ENCODE measurements around the gene SUMO2. TPM values are rescaled to one million over a fixed set of nuclear protein-coding genes. Genes with fewer than 3 reads are reported as not detected.

Gene SUMO2
- total and polyA plus RNA-seq, 2 of the 13 experiments (the other 11 are each of a cell fraction or from before 2014, with no cell fraction given): 337 to 553 TPM

GRCh38 chr17:75153780-75154194 lies 29.0 kb downstream of the SUMO2 start (continued):
- TF ChIP-seq SNAPC4 (CRISPR knock-in tag; IDR thresholded peaks at IDR 0.05) (no peak), HNRNPK (IDR thresholded peaks at IDR 0.05; ENCODE audit: low read depth, low read length, poor library complexity, severe bottlenecking) (no peak), THAP8 (CRISPR knock-in tag; IDR thresholded peaks at IDR 0.05; ENCODE audit: borderline replicate concordance) (no peak), NR2F1 (CRISPR knock-in tag; IDR thresholded peaks at IDR 0.05) (no peak), FOXK1 (CRISPR knock-in tag; IDR thresholded peaks at IDR 0.05; ENCODE audit: borderline replicate concordance, low read depth) (no peak), MTF1 (CRISPR knock-in tag; IDR thresholded peaks at IDR 0.05) (no peak), TAF1 (CRISPR knock-in tag; IDR thresholded peaks at IDR 0.05) (no peak), SMARCC2 (IDR thresholded peaks at IDR 0.05) (no peak), NR2F6 (IDR thresholded peaks at IDR 0.05) (no peak), NR2F6 (CRISPR knock-in tag; IDR thresholded peaks at IDR 0.05) (no peak), RELA (CRISPR knock-in tag; IDR thresholded peaks at IDR 0.05) (no peak), MTF2 (CRISPR knock-in tag; IDR thresholded peaks at IDR 0.05; ENCODE audit: borderline replicate concordance) (no peak), CEBPG (CRISPR knock-in tag; IDR thresholded peaks at IDR 0.05) (no peak), ZNF484 (CRISPR knock-in tag; IDR thresholded peaks at IDR 0.05; ENCODE audit: borderline replicate concordance, low read depth) (no peak), HCFC1 (IDR thresholded peaks at IDR 0.05; ENCODE audit: low read depth, low read length) (no peak), REL (CRISPR knock-in tag; conservative IDR thresholded peaks at IDR 0.05) (peak; percentile 51; the same call in 1 of the 2 replicates), ZNF780A (CRISPR knock-in tag; IDR thresholded peaks at IDR 0.05) (no peak), PHF8 (CRISPR knock-in tag; IDR thresholded peaks at IDR 0.05) (peak; percentile 21; the same call in 1 of the 2 replicates), ZNF124 (CRISPR knock-in tag; IDR thresholded peaks at IDR 0.05) (no peak), NFKB2 (CRISPR knock-in tag; IDR thresholded peaks at IDR 0.05; ENCODE audit: borderline replicate concordance) (no peak), ZNF703 (CRISPR knock-in tag; IDR thresholded peaks at IDR 0.05; ENCODE audit: borderline replicate concordance) (0 out of 2 replicates have a peak, but pooled peaks have one; percentile 47)
- TF ChIP-seq, protein P1, sequence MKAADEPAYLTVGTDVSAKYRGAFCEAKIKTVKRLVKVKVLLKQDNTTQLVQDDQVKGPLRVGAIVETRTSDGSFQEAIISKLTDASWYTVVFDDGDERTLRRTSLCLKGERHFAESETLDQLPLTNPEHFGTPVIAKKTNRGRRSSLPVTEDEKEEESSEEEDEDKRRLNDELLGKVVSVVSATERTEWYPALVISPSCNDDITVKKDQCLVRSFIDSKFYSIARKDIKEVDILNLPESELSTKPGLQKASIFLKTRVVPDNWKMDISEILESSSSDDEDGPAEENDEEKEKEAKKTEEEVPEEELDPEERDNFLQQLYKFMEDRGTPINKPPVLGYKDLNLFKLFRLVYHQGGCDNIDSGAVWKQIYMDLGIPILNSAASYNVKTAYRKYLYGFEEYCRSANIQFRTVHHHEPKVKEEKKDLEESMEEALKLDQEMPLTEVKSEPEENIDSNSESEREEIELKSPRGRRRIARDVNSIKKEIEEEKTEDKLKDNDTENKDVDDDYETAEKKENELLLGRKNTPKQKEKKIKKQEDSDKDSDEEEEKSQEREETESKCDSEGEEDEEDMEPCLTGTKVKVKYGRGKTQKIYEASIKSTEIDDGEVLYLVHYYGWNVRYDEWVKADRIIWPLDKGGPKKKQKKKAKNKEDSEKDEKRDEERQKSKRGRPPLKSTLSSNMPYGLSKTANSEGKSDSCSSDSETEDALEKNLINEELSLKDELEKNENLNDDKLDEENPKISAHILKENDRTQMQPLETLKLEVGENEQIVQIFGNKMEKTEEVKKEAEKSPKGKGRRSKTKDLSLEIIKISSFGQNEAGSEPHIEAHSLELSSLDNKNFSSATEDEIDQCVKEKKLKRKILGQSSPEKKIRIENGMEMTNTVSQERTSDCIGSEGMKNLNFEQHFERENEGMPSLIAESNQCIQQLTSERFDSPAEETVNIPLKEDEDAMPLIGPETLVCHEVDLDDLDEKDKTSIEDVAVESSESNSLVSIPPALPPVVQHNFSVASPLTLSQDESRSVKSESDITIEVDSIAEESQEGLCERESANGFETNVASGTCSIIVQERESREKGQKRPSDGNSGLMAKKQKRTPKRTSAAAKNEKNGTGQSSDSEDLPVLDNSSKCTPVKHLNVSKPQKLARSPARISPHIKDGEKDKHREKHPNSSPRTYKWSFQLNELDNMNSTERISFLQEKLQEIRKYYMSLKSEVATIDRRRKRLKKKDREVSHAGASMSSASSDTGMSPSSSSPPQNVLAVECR (CRISPR knock-in tag; IDR thresholded peaks at IDR 0.05; ENCODE audit: borderline replicate concordance): peak; percentile 53

Measured in HepG2 (cell line).